HG03159 (cell line): ENCODE results near the gene ERBB4.

Experiments used
- ATAC-seq: cut with Tn5 transposase; IDR thresholded peaks from one replicate; pipeline ENCODE4 v1.9.1; 2021; ENCODE audit warnings: mild to moderate bottlenecking, moderate library complexity; ENCODE audit not compliant: unreplicated experiment

The ERBB4 gene

GRCh38 chr2:212441141-212441540 is 97.5 kb downstream of the ERBB4 start:
- no peak for ATAC-seq

DNA sequence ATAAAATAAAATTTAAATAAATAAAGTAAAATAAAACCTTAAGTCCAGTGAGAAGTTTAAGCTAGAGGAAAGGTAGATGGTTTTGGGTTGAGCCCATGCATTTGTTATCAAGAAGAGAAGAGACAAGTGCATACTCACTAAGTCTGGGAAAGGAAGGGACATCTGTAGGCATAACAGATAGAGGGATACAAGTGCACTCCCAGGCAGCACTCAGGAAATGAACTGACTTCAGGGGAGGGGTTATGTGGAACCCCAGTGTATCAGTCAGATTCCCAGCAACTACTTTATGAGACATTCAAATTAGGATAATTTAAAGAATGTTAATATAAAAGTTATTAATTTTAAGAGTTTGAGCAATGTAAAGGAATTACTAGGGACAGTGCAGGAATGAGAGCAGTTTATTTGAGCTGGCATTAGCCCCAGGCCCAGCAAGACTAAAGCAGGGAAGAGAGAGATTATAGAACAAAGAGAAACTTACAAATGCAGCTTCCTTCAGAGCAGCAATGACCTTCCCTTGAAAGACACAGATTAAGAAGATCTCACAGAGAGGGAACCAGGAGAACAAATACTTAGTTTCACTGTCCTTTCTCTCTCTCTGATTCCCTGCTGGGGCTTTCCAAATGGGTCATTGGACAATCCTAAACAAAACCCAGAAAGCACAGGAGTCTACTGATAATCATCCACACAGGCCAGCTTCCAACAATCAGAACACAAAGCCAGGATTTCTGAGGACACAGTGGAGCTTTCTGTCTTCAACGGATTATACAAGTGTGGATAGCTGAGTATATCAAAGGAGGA is 109.7 kb downstream of the ERBB4 start:
- no peak for ATAC-seq

- ATAC-seq = no peak
These were observed 111.0 kb downstream of the ERBB4 start for GRCh38 chr2:212427638-212428037.

- no peak for ATAC-seq
These were observed 111.8 kb downstream of the ERBB4 start for GRCh38 chr2:212426637-212427412.

DNA sequence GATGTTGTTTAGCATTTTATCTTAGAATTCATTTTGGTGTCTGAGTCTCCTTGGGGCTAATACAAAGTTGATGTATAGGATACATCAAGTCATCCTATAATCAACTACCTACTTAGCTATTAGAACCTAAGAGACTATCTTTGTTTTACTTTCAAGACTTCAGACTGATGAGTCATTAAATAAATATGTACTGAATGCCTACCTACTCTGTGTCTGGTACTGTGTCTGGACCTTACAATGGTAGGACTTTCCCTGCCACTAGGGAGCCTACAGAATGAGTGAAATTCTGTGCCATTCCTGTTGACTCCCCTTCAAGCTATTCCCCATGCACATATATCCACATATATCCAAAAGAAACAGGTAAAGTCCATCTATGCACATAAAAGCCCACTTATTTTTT is 114.5 kb downstream of the ERBB4 start:
- ATAC-seq = no peak

- ATAC-seq = no peak
These were observed 115.5 kb downstream of the ERBB4 start for GRCh38 chr2:212423089-212423488.

DNA sequence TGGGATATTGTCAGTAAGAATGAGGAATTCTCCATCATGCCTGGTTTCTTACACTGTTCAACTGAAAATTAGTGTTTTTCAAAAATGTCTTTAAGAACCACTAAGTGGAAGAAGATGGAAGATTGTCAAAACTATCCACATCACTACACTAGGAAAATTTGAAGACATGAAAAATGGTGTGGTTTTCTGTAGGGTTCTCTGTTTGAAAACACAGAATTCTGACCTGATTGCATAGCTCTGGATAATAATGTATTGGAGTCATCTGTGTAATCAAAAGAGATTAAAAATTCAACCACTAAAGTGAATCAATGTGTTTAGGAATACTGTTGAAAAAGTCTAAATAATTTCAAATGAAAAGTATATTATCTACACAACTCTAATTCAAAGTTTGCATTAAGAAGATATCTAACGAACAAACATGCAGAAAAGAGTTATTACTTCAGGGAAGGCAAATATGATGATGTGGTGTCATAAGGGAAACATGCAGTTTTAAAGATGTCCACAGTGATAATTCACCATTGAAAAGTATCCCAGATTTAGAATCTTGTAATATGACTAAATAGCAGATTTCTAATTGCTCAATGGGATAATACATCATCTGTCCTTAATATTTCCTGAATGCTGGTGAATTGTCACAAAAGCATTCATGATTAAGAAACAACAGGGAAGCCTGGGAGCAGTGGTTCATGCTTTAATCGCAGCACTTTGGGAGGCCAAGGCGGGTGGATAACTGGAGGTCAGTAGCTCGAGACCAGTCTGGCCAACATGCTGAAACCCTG is 116.9 kb downstream of the ERBB4 start:
- ATAC-seq = no peak

DNA sequence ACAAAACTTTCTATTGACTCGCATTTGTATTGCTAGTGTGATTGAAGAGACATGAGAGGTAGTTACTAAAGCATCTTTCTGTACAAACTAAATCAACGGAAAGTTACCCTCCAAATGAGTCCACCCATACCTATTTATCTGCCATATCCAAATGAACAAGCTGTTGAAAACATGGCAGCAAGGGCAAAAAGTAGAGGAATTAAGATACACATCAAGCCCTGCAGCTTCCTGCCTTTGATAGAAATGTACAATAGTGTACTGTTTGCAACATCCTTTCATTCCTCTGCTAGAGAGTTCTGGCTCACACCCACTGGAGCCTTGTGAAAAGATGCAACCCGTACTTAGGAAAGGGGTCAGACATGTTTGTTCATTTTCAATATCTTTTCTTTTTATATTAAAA is 122.5 kb downstream of the ERBB4 start:
- ATAC-seq = no peak

GRCh38 chr2:212414767-212415211 is 123.8 kb downstream of the ERBB4 start:
- ATAC-seq = no peak

GRCh38 chr2:212409560-212409959 is 129.0 kb downstream of the ERBB4 start:
- ATAC-seq = no peak

- ATAC-seq = no peak
These were observed 130.1 kb downstream of the ERBB4 start for GRCh38 chr2:212408524-212408923.

- ATAC-seq = no peak
These were observed 131.9 kb downstream of the ERBB4 start for GRCh38 chr2:212406716-212407115.

DNA sequence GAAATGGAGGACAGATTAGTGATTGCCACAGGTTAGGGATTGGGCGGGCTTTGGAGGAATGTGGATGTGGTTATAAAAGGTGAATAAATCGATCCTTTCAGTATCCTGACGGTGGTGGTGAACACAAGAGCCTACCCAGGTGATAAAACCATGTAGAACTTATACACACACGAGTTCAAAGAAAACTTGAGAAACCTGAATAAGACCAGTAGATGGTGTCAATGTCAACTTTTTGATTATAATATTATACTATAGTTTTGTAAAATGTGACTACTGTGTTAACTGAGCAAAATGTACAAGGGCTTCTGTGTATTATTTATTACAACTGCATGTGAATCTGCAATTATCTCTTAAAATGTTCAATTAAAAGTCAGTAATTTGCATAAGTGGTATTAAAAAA is 136.3 kb downstream of the ERBB4 start:
- ATAC-seq = no peak

DNA sequence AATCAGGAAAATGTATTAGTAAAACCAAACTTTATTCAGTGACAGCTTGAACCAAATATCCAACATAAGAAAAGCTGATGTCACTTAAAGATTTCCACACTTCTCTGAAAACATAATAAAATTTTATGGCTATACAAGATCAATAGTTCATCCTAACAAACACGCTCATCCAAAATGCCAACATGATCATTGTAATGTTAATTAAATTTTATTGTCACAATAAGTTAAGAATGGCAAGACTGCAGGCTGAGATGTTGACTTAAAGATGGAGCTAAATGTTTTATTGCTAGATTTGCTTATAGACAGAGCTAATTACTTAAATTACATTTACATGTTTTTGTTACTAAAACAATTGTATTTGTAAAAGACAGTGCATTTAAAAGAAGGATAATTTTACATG is 140.3 kb downstream of the ERBB4 start:
- ATAC-seq = no peak

DNA sequence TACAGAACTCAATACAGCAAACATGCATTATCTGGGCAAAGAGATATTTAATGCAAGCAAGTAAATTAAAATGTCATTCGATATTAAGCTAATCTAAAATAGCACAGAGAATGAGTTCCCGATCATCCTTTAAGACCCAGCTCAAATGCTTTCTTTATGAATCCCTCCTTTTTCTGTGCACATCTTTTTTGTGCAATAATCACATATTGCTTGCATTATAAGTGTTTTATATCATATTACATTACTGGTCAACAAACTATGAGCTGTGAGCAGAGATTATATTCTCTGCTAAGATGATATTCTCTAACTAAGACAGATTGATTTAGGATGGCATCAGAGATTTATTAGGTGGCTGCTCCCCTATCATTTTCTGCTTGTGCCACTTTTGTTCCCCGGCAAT is 146.1 kb downstream of the ERBB4 start:
- ATAC-seq = no peak

- no peak for ATAC-seq
These were observed 146.6 kb downstream of the ERBB4 start for GRCh38 chr2:212392043-212392442.

DNA sequence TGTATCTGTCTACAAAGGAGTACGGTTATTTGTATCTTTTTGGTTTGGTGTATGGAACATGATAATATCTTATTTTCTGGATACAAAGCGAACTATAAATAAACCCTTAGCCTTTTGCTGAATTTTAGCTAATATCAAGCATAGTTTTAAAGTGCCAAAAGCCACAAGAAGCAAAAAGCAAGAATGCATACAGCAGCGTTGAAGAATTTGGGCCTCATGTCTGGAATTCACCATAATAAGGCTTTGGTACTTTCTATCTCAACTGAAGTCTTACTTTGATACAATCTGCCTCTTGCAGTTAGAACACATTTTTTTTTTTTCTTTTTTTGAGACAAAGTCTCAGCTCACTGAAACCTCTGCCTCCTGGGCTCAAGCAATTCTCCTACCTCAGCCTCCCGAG is 151.5 kb downstream of the ERBB4 start:
- ATAC-seq = no peak

- ATAC-seq = no peak
These were observed 153.4 kb downstream of the ERBB4 start for GRCh38 chr2:212385241-212385640.

GRCh38 chr2:212384027-212384426 is 154.6 kb downstream of the ERBB4 start:
- no peak for ATAC-seq

GRCh38 chr2:212381428-212382102 is 157.0 kb downstream of the ERBB4 start:
- ATAC-seq = no peak

- no peak for ATAC-seq
These were observed 159.5 kb downstream of the ERBB4 start for GRCh38 chr2:212379103-212379502.
